Liver (tissue), 9 donors: ENCODE measurements around the gene EXOC4. TPM values are rescaled to one million over a fixed set of nuclear protein-coding genes. Genes with fewer than 3 reads are reported as not detected.

Experiments used
- DNase-seq: peaks from one replicate; pipeline ENCODE4 v3.0.0-alpha.2; 2017; ENCODE audit warnings: low spot score
- H3K27ac ChIP-seq, 2 donors: one replicate each; pipeline ENCODE4 v1.7.0; 2013; ENCODE audit warnings: inconsistent platforms in 2 of 2, low read length in 2 of 2, control low read depth in 1 of 2, low read depth in 1 of 2, mild to moderate bottlenecking in 1 of 2
- H3K27me3 ChIP-seq, 4 donors: one replicate each; pipeline versions ENCODE4 v1.6.1 to v1.7.0; 2013; ENCODE audit warnings: low read length in 3 of 4, inconsistent platforms in 1 of 4, mild to moderate bottlenecking in 1 of 4, moderate library complexity in 1 of 4; ENCODE audit not compliant: control insufficient read depth in 4 of 4, insufficient read depth in 4 of 4
- H3K36me3 ChIP-seq, 4 donors: one replicate each; pipeline versions ENCODE4 v1.6.1 to v1.7.0; 2013; ENCODE audit warnings: low read length in 3 of 4, mild to moderate bottlenecking in 3 of 4, low read depth in 1 of 4, moderate library complexity in 1 of 4; ENCODE audit not compliant: control insufficient read depth in 4 of 4, insufficient read depth in 3 of 4
- H3K4me1 ChIP-seq, 4 donors: one replicate each; pipeline versions ENCODE4 v1.6.1 to v1.7.0; 2013; ENCODE audit warnings: low read length in 3 of 4, mild to moderate bottlenecking in 3 of 4, moderate library complexity in 1 of 4; ENCODE audit not compliant: control insufficient read depth in 4 of 4, insufficient read depth in 4 of 4
- H3K4me3 ChIP-seq, 3 donors: one replicate each; pipeline versions ENCODE4 v1.6.1 to v1.7.0; 2013; ENCODE audit warnings: low read length in 3 of 3, control low read depth in 1 of 3, low read depth in 1 of 3, mild to moderate bottlenecking in 1 of 3
- H3K9ac ChIP-seq, 2 donors: one replicate each; pipeline ENCODE4 v1.7.0; 2013; ENCODE audit warnings: low read length in 2 of 2, mild to moderate bottlenecking in 2 of 2, moderate library complexity in 2 of 2, control low read depth in 1 of 2, low read depth in 1 of 2
- H3K9me3 ChIP-seq, 4 donors: one replicate each; pipeline versions ENCODE4 v1.6.1 to v1.7.0; 2013; ENCODE audit warnings: low read length in 3 of 4; ENCODE audit not compliant: control insufficient read depth in 4 of 4
- ATF3 ChIP-seq: IDR thresholded peaks from 2 replicates; pipeline ENCODE4 v1.6.1; 2016; ENCODE audit warnings: antibody characterized with exemption
- CTCF ChIP-seq: fragments of 150-350 bp; IDR thresholded peaks from 2 replicates; pipeline ENCODE4 v1.5.1; 2017; ENCODE audit warnings: improper control_type of control experiment, low read depth, low read length; ENCODE audit not compliant: missing input control
- EGR1 ChIP-seq, 2 donors: IDR thresholded peaks; 2 replicates each; pipeline ENCODE4 v1.6.1; 2016 to 2018; ENCODE audit warnings: antibody characterized with exemption in 2 of 2, low read depth in 2 of 2
- FOXA1 ChIP-seq: IDR thresholded peaks from 2 replicates; pipeline ENCODE4 v1.6.1; 2016; ENCODE audit warnings: antibody characterized with exemption
- FOXA2 ChIP-seq: IDR thresholded peaks from 2 replicates; pipeline ENCODE4 v1.6.1; 2016; ENCODE audit warnings: antibody characterized with exemption
- GABPA ChIP-seq, 2 donors: IDR thresholded peaks in 1 of 2; conservative IDR thresholded peaks in 1 of 2; 2 replicates each; pipeline ENCODE4 v1.6.1; 2016; ENCODE audit warnings: antibody characterized with exemption in 2 of 2, mild to moderate bottlenecking in 1 of 2, moderate library complexity in 1 of 2
- HNF4A ChIP-seq, 2 donors: conservative IDR thresholded peaks; 2 replicates each; pipeline ENCODE4 v1.6.1; 2016; ENCODE audit warnings: antibody characterized with exemption in 2 of 2, mild to moderate bottlenecking in 2 of 2
- HNF4G ChIP-seq: IDR thresholded peaks from 2 replicates; pipeline ENCODE4 v1.6.1; 2016; ENCODE audit warnings: antibody characterized with exemption
- JUND ChIP-seq, 2 donors: IDR thresholded peaks; 2 replicates each; pipeline ENCODE4 v1.6.1; 2016; ENCODE audit warnings: antibody characterized with exemption in 2 of 2
- NR2F2 ChIP-seq: IDR thresholded peaks from 2 replicates; pipeline ENCODE4 v1.6.1; 2016; ENCODE audit warnings: antibody characterized with exemption
- RAD21 ChIP-seq, 2 donors: IDR thresholded peaks; 2 replicates each; pipeline ENCODE4 v1.6.1; 2016; ENCODE audit warnings: antibody characterized with exemption in 2 of 2, mild to moderate bottlenecking in 2 of 2
- REST ChIP-seq: IDR thresholded peaks from 2 replicates; pipeline ENCODE4 v1.6.1; 2016; ENCODE audit warnings: antibody characterized with exemption, mild to moderate bottlenecking
- RXRA ChIP-seq, 2 donors: IDR thresholded peaks; 2 replicates each; pipeline ENCODE4 v1.6.1; 2017 to 2018; ENCODE audit warnings: antibody characterized with exemption in 2 of 2, mild to moderate bottlenecking in 1 of 2
- SP1 ChIP-seq: IDR thresholded peaks from 2 replicates; pipeline ENCODE4 v1.6.1; 2018; ENCODE audit warnings: antibody characterized with exemption, mild to moderate bottlenecking
- TAF1 ChIP-seq: conservative IDR thresholded peaks from 2 replicates; pipeline ENCODE4 v1.6.1; 2016; ENCODE audit warnings: antibody characterized with exemption, mild to moderate bottlenecking
- YY1 ChIP-seq: IDR thresholded peaks from 2 replicates; pipeline ENCODE4 v1.6.1; 2016; ENCODE audit warnings: antibody characterized with exemption, mild to moderate bottlenecking
- ZBTB33 ChIP-seq: IDR thresholded peaks from 2 replicates; pipeline ENCODE4 v1.6.1; 2016; ENCODE audit warnings: antibody characterized with exemption
- WGBS: extraction: QIAGEN DNeasy Blood & Tissue Kit; methylation state at CpG from one replicate; pipeline ENCODE4 v1.1.7; 2013; 5-methylcytosine and 5-hydroxymethylcytosine counted together
- polyA plus RNA-seq, 2 donors: library from polyadenylated mRNA; stranded (reverse) in 1 of 2; unstranded in 1 of 2; fragments of 200-250 nt in 1 of 2; fragments of >200 nt in 1 of 2; fragmentation: Nextera tagmentation in 1 of 2; extraction: Ambion mirVana in 1 of 2; gene quantifications; one replicate each; pipeline versions ENCODE4 v1.2.1 to v1.2.3, GENCODE V29; 2013 to 2015
- total RNA-seq, 2 donors: library from RNA; depleted of rRNA; stranded (reverse); fragments of >200 nt; gene quantifications; one replicate each; pipeline ENCODE4 v1.2.3, GENCODE V29; 2014
- TF ChIP-seq, protein P1 (sequence below): IDR thresholded peaks from 2 replicates; pipeline ENCODE4 v1.6.1; 2016; ENCODE audit warnings: antibody characterized with exemption
- donor health status: healthy.
- donor health status: healthy.
- donor health status: healthy.
- donor health status: healthy.
- donor health status: healthy.

EXOC4 gene
- total and polyA plus RNA-seq, 4 donors, result 9.5 to 55.9 (median 23.6) TPM

GRCh38 chr7:133649593-133649992 lies 396.7 kb downstream of the EXOC4 start:
- Histone ChIP-seq H3K27me3 (no peaks in the 10 kb centered on the region), H3K36me3 (no peaks in the 10 kb centered on the region), H3K9me3 (no peaks in the 10 kb centered on the region), H3K9ac (no peak overlapping the region), H3K4me1 (no peaks in the 10 kb centered on the region), H3K27ac (no peak overlapping the region), H3K4me3 (no peak overlapping the region)
- 96% methylated on average over 1 of the region's 1 CpG for WGBS
- no peak for TF ChIP-seq ATF3
- no peak for TF ChIP-seq ZBTB33
- TF ChIP-seq FOXA2, result no peak
- no peak for TF ChIP-seq SP1
- no peak for TF ChIP-seq NR2F2
- no peak for TF ChIP-seq EGR1 (IDR thresholded peaks at IDR 0.05; ENCODE audit: low read depth in 2 of 2)
- DNase-seq, result no peak

GRCh38 chr7:133650069-133650468 lies 397.2 kb downstream of the EXOC4 start:
- DNase-seq, result no peak
- Histone ChIP-seq H3K27ac (no peak overlapping the region), H3K4me3 (no peak overlapping the region), H3K9ac (no peak overlapping the region), H3K9me3 (no peaks in the 10 kb centered on the region), H3K27me3 (no peaks in the 10 kb centered on the region), H3K36me3 (no peaks in the 10 kb centered on the region), H3K4me1 (no peaks in the 10 kb centered on the region)
- 83% methylated on average over 3 of the region's 3 CpGs for WGBS
- TF ChIP-seq CTCF (no peak), ATF3 (no peak), HNF4A (conservative IDR thresholded peaks at IDR 0.05) (no peak), JUND (IDR thresholded peaks at IDR 0.05) (no peak), RAD21 (IDR thresholded peaks at IDR 0.05) (no peak), YY1 (no peak), SP1 (no peak), ZBTB33 (no peak), TAF1 (no peak), FOXA1 (no peak), RXRA (IDR thresholded peaks at IDR 0.05) (no peak), GABPA (IDR thresholded peaks at IDR 0.05 in 1 of 2, conservative IDR thresholded peaks at IDR 0.05 in 1 of 2) (no peak), NR2F2 (no peak), HNF4G (no peak), REST (no peak), FOXA2 (no peak), EGR1 (IDR thresholded peaks at IDR 0.05; ENCODE audit: low read depth in 2 of 2) (no peak)
- TF ChIP-seq, protein P1, sequence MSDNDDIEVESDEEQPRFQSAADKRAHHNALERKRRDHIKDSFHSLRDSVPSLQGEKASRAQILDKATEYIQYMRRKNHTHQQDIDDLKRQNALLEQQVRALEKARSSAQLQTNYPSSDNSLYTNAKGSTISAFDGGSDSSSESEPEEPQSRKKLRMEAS, result no peak
